Testis (tissue), 2 donors: ENCODE data around the gene MAP6D1.

Source experiments
- POLR2A ChIP-seq: fragments of 450-650 bp; IDR thresholded peaks from one replicate; pipeline ENCODE4 v1.6.1; 2017; ENCODE audit warnings: antibody characterized with exemption, mild to moderate bottlenecking, moderate library complexity
- TF ChIP-seq, protein P1 (sequence below), 3 experiments: fragments of 450-650 bp in 2 of 3; fragments of 200-600 bp in 1 of 3; sonication (generic) in 1 of 3; IDR thresholded peaks; one replicate each; pipeline ENCODE4 v1.5.1; 2016 to 2019; ENCODE audit warnings: antibody characterized with exemption in 3 of 3, mild to moderate bottlenecking in 2 of 3, moderate library complexity in 1 of 3

DNA sequence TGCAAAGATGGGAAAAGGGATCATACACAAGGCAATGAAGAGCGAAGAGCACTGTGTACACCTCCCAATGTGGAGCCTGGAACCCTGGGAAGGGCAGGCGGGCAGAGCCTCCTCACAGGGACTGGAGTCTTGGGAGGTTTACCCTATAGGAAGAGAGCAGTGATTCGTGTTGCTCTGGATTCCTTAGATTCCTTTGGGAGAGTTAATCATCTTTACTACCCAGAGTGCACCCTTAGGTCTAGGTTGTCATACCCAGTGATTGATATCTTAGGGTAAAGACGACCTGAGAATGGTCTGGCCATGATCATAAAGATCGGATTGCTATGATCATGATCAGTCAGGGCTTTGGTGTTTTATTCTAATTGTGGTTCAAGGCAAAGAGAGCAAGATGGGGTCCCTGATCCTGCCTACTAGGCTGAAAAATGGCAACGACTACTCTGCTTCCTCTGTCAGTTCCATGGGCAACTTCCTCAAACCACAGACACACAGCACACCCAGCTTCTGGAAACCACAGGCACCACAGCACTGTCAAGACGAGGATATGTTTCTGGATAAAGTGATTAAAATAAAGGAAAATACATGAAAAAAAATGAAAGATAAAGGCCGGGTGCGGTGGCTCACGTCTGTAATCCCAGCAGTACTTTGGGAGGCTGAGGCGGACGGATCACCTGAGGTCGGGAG lies 20.4 kb upstream of the MAP6D1 start:
- TF ChIP-seq, protein P1, sequence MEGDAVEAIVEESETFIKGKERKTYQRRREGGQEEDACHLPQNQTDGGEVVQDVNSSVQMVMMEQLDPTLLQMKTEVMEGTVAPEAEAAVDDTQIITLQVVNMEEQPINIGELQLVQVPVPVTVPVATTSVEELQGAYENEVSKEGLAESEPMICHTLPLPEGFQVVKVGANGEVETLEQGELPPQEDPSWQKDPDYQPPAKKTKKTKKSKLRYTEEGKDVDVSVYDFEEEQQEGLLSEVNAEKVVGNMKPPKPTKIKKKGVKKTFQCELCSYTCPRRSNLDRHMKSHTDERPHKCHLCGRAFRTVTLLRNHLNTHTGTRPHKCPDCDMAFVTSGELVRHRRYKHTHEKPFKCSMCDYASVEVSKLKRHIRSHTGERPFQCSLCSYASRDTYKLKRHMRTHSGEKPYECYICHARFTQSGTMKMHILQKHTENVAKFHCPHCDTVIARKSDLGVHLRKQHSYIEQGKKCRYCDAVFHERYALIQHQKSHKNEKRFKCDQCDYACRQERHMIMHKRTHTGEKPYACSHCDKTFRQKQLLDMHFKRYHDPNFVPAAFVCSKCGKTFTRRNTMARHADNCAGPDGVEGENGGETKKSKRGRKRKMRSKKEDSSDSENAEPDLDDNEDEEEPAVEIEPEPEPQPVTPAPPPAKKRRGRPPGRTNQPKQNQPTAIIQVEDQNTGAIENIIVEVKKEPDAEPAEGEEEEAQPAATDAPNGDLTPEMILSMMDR (IDR thresholded peaks at IDR 0.05): no peak
- no peak for TF ChIP-seq POLR2A
